ENCODE data around the gene PARD3B. TPM values are rescaled to one million over a fixed set of nuclear protein-coding genes. Genes with fewer than 3 reads are reported as not detected.

The PARD3B gene
- total RNA-seq, 1 experiment from 2014 or later = 7.6 TPM

- H3K27ac ChIP-seq = no peak overlapping the region
- no peaks in the 10 kb centered on the region for H3K9me3 ChIP-seq (ENCODE audit: insufficient read depth, low read depth)
- ChIA-PET CTCF (no interaction called here), POLR2A (ENCODE audit: unreplicated experiment) (no interaction called here)
- no peaks in the 10 kb centered on the region for H3K27me3 ChIP-seq (ENCODE audit: insufficient read depth, low read depth)
- TF ChIP-seq, protein P1, sequence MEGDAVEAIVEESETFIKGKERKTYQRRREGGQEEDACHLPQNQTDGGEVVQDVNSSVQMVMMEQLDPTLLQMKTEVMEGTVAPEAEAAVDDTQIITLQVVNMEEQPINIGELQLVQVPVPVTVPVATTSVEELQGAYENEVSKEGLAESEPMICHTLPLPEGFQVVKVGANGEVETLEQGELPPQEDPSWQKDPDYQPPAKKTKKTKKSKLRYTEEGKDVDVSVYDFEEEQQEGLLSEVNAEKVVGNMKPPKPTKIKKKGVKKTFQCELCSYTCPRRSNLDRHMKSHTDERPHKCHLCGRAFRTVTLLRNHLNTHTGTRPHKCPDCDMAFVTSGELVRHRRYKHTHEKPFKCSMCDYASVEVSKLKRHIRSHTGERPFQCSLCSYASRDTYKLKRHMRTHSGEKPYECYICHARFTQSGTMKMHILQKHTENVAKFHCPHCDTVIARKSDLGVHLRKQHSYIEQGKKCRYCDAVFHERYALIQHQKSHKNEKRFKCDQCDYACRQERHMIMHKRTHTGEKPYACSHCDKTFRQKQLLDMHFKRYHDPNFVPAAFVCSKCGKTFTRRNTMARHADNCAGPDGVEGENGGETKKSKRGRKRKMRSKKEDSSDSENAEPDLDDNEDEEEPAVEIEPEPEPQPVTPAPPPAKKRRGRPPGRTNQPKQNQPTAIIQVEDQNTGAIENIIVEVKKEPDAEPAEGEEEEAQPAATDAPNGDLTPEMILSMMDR (conservative IDR thresholded peaks at IDR 0.05) = no peak
- TF ChIP-seq EZH2 (IDR thresholded peaks at IDR 0.05; ENCODE audit: low read depth) = no peak
- H3K9me2 ChIP-seq (ENCODE audit: insufficient read depth) = no peaks in the 10 kb centered on the region
- H3F3A ChIP-seq (ENCODE audit: insufficient read depth, low read depth) = no peaks in the 10 kb centered on the region
- no peak overlapping the region for H3K4me2 ChIP-seq
- no peaks in the 10 kb centered on the region for H3K79me2 ChIP-seq (ENCODE audit: low read depth)
- no peaks in the 10 kb centered on the region for H3K36me3 ChIP-seq (ENCODE audit: low read depth)
- intact Hi-C loops (cut with micrococcal nuclease; ENCODE audit: unreplicated experiment) = no loop called here
- H3K4me1 ChIP-seq (replicated peaks; ENCODE audit: insufficient read depth) = no peaks in the 10 kb centered on the region
- no peak for DNase-seq
- no peak overlapping the region for H2AFZ ChIP-seq
- H3K4me3 ChIP-seq = no peak overlapping the region
- no TSS peak for BruUV-seq (replicated peaks)
- no peaks in the 10 kb centered on the region for H4K20me1 ChIP-seq (ENCODE audit: insufficient read depth)
Measured at GRCh38 chr2:204763974-204764703, 218.9 kb downstream of the PARD3B start.

- no TSS peak for BruUV-seq (replicated peaks)
- Histone ChIP-seq H3K9me2 (ENCODE audit: insufficient read depth) (no peaks in the 10 kb centered on the region), H3K79me2 (ENCODE audit: low read depth) (no peaks in the 10 kb centered on the region), H3K4me1 (replicated peaks; ENCODE audit: insufficient read depth) (no peaks in the 10 kb centered on the region), H3K27me3 (ENCODE audit: insufficient read depth, low read depth) (no peaks in the 10 kb centered on the region), H3K27ac (no peak overlapping the region), H4K20me1 (ENCODE audit: insufficient read depth) (no peaks in the 10 kb centered on the region), H3K4me2 (no peak overlapping the region), H3K9me3 (ENCODE audit: insufficient read depth, low read depth) (no peaks in the 10 kb centered on the region), H3K36me3 (ENCODE audit: low read depth) (no peaks in the 10 kb centered on the region), H2AFZ (no peak overlapping the region), H3F3A (ENCODE audit: insufficient read depth, low read depth) (no peaks in the 10 kb centered on the region), H3K4me3 (no peak overlapping the region)
- no peak for DNase-seq
- intact Hi-C loops (cut with micrococcal nuclease; ENCODE audit: unreplicated experiment) = no loop called here
- CTCF ChIA-PET = no interaction called here
- TF ChIP-seq, protein P1 (conservative IDR thresholded peaks at IDR 0.05) = no peak
- no peak for TF ChIP-seq EZH2 (IDR thresholded peaks at IDR 0.05; ENCODE audit: low read depth)
- POLR2A ChIA-PET (ENCODE audit: unreplicated experiment) = no interaction called here
Measured at GRCh38 chr2:204770735-204771134, 225.5 kb downstream of the PARD3B start.

DNA sequence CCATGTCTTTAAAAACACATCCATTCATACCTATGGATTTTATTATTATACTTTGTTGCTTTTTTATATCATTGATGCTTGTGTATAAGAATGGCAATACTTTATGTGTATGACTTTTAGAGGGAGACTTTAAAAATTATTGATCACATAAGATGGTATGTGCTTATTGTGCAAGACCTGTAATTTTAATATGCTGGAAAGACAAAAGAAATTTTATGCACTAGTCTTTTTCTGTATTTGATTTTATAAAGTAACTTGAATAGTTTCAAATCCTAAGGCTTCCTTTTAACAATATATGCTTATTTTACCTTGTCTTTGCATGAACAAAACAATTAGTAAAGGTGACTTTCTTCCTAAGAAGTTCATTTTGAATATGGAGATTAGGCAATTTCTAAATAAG is 226.4 kb downstream of the PARD3B start:
- Histone ChIP-seq H3K9me3 (ENCODE audit: insufficient read depth, low read depth) (no peaks in the 10 kb centered on the region), H3K9me2 (ENCODE audit: insufficient read depth) (no peaks in the 10 kb centered on the region), H3K79me2 (ENCODE audit: low read depth) (no peaks in the 10 kb centered on the region), H3K4me3 (no peak overlapping the region), H3F3A (ENCODE audit: insufficient read depth, low read depth) (no peaks in the 10 kb centered on the region), H3K36me3 (ENCODE audit: low read depth) (no peaks in the 10 kb centered on the region), H3K4me1 (replicated peaks; ENCODE audit: insufficient read depth) (no peaks in the 10 kb centered on the region), H3K4me2 (no peak overlapping the region), H2AFZ (no peak overlapping the region), H3K27ac (no peak overlapping the region), H4K20me1 (ENCODE audit: insufficient read depth) (no peaks in the 10 kb centered on the region), H3K27me3 (ENCODE audit: insufficient read depth, low read depth) (no peaks in the 10 kb centered on the region)
- DNase-seq = no peak
- no TSS peak for BruUV-seq (replicated peaks)
- intact Hi-C loops (cut with micrococcal nuclease; ENCODE audit: unreplicated experiment) = no loop called here
- CTCF ChIA-PET = no interaction called here
- no peak for TF ChIP-seq EZH2 (IDR thresholded peaks at IDR 0.05; ENCODE audit: low read depth)
- TF ChIP-seq, protein P1 (conservative IDR thresholded peaks at IDR 0.05) = no peak
- POLR2A ChIA-PET (ENCODE audit: unreplicated experiment) = no interaction called here

Data from PC-9 (cell line).